Kidney epithelial cell (primary cell): ENCODE measurements around the gene EFNA2. TPM values are rescaled to one million over a fixed set of nuclear protein-coding genes. Genes with fewer than 3 reads are reported as not detected.

ENCODE experiments used
- DNase-seq: peaks from one replicate; pipeline ENCODE4 v3.0.0-alpha.2; 2010; ENCODE audit warnings: low read depth
- H3K27me3 ChIP-seq: 2 replicates; pipeline ENCODE4 v1.6.0; 2011; ENCODE audit warnings: low read length; ENCODE audit not compliant: control insufficient read depth, insufficient read depth
- H3K36me3 ChIP-seq: 2 replicates; pipeline ENCODE4 v1.5.1; 2011; ENCODE audit warnings: low read length; ENCODE audit not compliant: control insufficient read depth, insufficient read depth
- H3K4me3 ChIP-seq: 2 replicates; pipeline ENCODE4 v1.5.1; 2011; ENCODE audit warnings: low read depth, mild to moderate bottlenecking, control low read depth, low read length
- total RNA-seq: library from RNA; depleted of rRNA; stranded (reverse); fragments of >200 nt; gene quantifications from 2 replicates; pipeline ENCODE4 v1.2.3, GENCODE V29; 2015
- TF ChIP-seq, protein P1 (sequence below): IDR thresholded peaks from 2 replicates; pipeline ENCODE4 v1.5.1; 2011; ENCODE audit warnings: mild to moderate bottlenecking, moderate library complexity, low read length, control low read depth, inconsistent platforms; ENCODE audit not compliant: insufficient read depth, poor library complexity, severe bottlenecking

EFNA2 gene
- total RNA-seq, 1 donor from 2014 or later = 5.3 TPM

DNA sequence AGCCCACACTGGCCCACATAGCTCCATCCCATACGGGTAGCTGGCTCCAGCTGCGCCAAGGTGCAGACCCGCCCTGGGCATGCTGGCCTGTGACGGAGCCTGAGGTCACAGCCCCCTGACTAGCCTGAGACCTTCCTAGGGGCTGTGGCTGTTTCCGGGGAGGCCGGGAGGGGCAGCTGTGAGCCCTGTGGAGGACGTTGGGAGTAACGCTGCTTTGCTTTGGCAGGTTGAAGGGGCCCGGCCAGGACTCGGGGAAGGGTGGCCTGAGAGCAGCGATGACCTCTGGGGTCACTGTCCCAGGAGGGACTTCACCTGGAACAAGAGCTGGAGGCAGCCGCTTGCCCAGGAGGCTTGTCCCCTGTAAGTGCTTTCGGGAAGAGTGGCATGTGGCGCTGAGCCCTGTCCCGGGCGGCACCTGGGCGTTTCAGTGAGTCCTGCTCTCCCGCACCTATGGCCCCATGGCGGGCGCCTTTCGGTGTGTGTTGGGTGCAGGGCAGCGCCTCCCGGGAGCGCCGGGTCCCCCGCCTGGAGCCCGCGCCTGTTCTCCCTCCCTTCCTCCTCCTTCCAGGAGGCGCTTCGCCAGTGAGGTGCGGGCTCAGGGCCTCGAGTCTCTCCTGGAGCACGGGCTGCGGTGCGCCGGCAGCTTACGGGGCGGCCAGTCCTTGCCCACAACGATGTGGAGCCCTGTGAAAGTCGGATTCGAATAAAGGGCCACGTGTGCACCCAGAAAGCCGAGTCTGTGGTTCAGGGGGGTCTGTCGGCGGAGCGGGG, 11.4 kb upstream of the EFNA2 start:
- H3K27me3 ChIP-seq = no peaks in the 10 kb centered on the region
- DNase-seq = no peak
- peaks cover 7% of the 10 kb centered on the region for H3K36me3 ChIP-seq
- TF ChIP-seq, protein P1, sequence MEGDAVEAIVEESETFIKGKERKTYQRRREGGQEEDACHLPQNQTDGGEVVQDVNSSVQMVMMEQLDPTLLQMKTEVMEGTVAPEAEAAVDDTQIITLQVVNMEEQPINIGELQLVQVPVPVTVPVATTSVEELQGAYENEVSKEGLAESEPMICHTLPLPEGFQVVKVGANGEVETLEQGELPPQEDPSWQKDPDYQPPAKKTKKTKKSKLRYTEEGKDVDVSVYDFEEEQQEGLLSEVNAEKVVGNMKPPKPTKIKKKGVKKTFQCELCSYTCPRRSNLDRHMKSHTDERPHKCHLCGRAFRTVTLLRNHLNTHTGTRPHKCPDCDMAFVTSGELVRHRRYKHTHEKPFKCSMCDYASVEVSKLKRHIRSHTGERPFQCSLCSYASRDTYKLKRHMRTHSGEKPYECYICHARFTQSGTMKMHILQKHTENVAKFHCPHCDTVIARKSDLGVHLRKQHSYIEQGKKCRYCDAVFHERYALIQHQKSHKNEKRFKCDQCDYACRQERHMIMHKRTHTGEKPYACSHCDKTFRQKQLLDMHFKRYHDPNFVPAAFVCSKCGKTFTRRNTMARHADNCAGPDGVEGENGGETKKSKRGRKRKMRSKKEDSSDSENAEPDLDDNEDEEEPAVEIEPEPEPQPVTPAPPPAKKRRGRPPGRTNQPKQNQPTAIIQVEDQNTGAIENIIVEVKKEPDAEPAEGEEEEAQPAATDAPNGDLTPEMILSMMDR = no peak
- peak overlapping the region; percentile 56 for H3K4me3 ChIP-seq

DNA sequence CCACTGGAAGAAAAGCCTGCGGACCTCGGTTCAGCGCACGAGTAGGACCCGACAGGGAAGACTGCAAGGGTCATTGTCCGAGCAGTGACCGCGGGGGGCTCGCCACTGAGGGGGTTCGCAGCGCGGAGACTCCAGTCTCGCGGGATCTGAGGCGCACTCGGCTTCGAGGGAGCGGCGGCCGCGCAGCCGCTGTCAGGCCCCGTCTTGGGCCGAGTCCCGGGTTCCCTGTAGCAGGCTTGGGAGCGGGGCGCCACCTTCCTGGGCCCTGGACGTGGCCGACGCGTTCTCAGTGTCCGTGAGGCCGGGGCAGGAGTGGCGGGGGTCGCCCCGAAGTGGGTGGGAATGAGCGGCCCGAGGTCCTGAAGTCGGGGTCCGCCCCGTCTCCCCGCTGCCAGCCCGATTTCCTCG, 10.8 kb upstream of the EFNA2 start:
- Histone ChIP-seq H3K27me3 (no peaks in the 10 kb centered on the region), H3K36me3 (peaks cover 7% of the 10 kb centered on the region), H3K4me3 (peak overlapping the region; percentile 56)
- DNase-seq = no peak
- TF ChIP-seq, protein P1 = no peak

DNA sequence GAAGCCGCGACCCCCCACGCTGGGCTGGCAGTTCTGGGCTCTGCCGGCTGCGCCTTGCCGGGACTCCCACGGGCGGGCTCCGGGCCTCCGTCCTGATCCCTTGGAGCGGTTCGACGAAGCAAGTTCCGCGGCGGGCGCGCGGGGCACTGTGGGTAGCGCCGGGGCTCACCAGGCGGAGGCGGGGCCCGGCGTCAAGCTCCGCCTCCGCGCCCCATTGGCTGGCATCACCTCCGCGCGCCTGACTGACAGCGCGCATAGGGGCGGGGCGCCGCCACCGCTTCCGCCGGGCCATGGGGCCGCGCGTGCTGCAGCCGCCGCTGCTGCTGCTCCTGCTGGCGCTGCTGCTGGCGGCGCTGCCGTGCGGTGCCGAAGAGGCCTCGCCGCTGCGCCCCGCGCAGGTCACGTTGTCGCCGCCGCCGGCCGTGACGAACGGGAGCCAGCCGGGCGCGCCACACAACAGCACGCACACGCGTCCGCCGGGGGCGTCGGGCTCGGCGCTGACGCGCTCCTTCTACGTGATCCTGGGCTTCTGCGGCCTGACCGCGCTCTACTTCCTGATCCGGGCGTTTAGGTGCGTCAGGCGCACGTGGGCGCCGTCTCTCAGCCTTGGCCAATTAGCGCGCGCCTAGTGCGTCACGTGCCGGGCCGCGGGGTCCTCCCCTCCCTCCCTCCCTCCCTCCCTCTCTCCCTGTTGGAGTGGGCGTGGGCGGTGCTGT, 10.3 kb upstream of the EFNA2 start, which contains the start of gene FAM174C:
TSS of gene FAM174C (plus strand) at position 271 of the 716 bp plus-strand sequence. CDS start at position 291, 20 bp downstream.
- Histone ChIP-seq H3K4me3 (peak within 1 kb of the TSS; percentile 56), H3K36me3 (peaks cover 7% of the 10 kb centered on the region), H3K27me3 (no peaks in the 10 kb centered on the region)
- TF ChIP-seq, protein P1 = no peak
- peak; percentile 74 for DNase-seq

DNA sequence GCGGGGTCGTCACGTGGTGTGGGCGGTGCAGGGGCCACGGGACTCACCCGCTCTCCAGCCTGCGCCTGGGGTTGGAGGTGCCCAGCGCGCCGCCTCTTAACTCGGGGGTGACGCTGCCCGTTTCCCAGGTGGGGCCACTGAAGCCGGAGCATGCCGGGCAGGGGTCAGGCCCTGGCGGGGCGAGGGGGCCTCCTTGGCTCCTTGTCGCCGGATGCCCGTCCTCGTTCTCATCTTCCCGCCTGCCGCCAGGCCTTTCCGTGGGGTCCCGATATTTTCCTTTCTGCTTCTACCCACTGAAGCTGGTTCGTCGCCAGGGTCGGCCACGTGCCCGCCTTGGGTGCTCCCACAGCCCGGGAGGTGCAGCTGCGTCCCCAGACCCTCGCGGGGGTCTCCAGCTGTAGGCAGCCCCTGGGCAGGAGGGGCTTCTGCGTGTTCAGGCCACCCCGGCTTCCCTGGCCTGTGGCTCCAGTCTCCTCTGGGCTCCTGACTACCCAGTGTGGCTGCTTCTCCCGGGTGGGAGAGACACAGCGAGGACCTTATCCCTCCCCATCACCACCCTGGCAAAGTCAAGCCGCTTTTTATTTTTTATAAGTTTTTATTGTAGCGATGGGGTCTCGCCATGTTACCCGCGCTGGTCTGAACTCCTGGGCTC, 9.6 kb upstream of the EFNA2 start:
- Histone ChIP-seq H3K27me3 (no peaks in the 10 kb centered on the region), H3K4me3 (peak overlapping the region; percentile 56), H3K36me3 (peaks cover 7% of the 10 kb centered on the region)
- TF ChIP-seq, protein P1 = no peak
- no peak for DNase-seq

DNA sequence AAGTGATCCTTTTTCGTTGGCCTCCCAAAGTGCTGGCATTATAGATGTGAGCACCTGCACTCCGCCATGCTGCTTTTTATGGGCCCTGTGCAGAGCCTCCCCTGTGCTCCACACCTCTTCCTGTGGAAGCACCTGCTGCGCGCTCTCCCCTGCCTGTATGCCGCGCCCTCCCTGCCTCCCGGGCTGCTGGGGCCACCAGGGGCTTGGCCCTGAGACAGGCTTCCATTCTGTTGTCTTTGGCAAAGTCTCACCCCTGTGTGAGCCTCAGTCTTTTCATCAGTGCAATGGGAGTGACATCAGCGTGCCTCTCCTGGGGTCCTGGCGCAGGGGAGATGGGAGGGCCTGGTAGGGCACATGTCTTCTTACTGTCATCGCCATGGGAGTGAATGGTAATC, 9.0 kb upstream of the EFNA2 start:
- no peak for DNase-seq
- TF ChIP-seq, protein P1 = no peak
- no peak overlapping the region for H3K4me3 ChIP-seq
- peaks cover 7% of the 10 kb centered on the region for H3K36me3 ChIP-seq
- H3K27me3 ChIP-seq = no peaks in the 10 kb centered on the region
